Neural cell (in vitro differentiated cells): ENCODE measurements around the gene MCCC1. TPM values are rescaled to one million over a fixed set of nuclear protein-coding genes. Genes with fewer than 3 reads are reported as not detected.

ENCODE experiments used
- H2AFZ ChIP-seq: fragments of 200-600, 300-800 bp; sonication (generic), shearing (Covaris generic); 2 replicates; pipeline ENCODE4 v1.6.0; 2014; ENCODE audit warnings: low read depth, mild to moderate bottlenecking, antibody characterized with exemption, low read length, moderate library complexity
- H3F3A ChIP-seq: fragments of 200-600 bp; shearing (Covaris generic); 2 replicates; pipeline ENCODE4 v1.6.1; 2016; ENCODE audit warnings: mild to moderate bottlenecking, moderate library complexity, mixed read lengths, antibody characterized with exemption, low read length; ENCODE audit not compliant: insufficient read depth, poor library complexity, severe bottlenecking
- H3K27ac ChIP-seq: fragments of 200-600, 300-800 bp; sonication (generic), shearing (Covaris generic); 2 replicates; pipeline ENCODE4 v1.5.1; 2014; ENCODE audit warnings: mild to moderate bottlenecking, low read length, moderate library complexity
- H3K27me3 ChIP-seq: fragments of 300-800, 200-600 bp; sonication (generic), shearing (Covaris generic); 2 replicates; pipeline ENCODE4 v1.6.0; 2014; ENCODE audit warnings: mild to moderate bottlenecking, low read depth, low read length, moderate library complexity; ENCODE audit not compliant: insufficient read depth
- H3K36me3 ChIP-seq: fragments of 300-800, 200-600 bp; sonication (generic), shearing (Covaris generic); 2 replicates; pipeline ENCODE4 v1.5.1; 2014; ENCODE audit warnings: mild to moderate bottlenecking, antibody characterized with exemption, low read length, moderate library complexity; ENCODE audit not compliant: insufficient read depth
- H3K4me2 ChIP-seq: fragments of 300-800, 200-600 bp; sonication (generic), shearing (Covaris generic); 2 replicates; pipeline ENCODE4 v1.6.0; 2014; ENCODE audit warnings: mild to moderate bottlenecking, low read length
- H3K4me3 ChIP-seq: fragments of 300-800, 200-600 bp; sonication (generic), shearing (Covaris generic); 2 replicates; pipeline ENCODE4 v1.5.1; 2014; ENCODE audit warnings: mild to moderate bottlenecking, low read length, moderate library complexity
- H3K79me2 ChIP-seq: fragments of 200-600 bp; shearing (Covaris generic); replicated peaks from 2 replicates; pipeline ENCODE4 v1.6.0; 2014; ENCODE audit warnings: mild to moderate bottlenecking, low read length, moderate library complexity; ENCODE audit not compliant: insufficient read depth
- H3K9ac ChIP-seq: fragments of 300-800, 200-600 bp; sonication (generic), shearing (Covaris generic); 2 replicates; pipeline ENCODE4 v1.6.1; 2016; ENCODE audit warnings: mild to moderate bottlenecking, low read length, mixed read lengths
- H3K9me2 ChIP-seq: fragments of 200-600 bp; shearing (Covaris generic); 2 replicates; pipeline ENCODE4 v1.6.1; 2016; ENCODE audit warnings: mild to moderate bottlenecking, low read length, mixed read lengths; ENCODE audit not compliant: insufficient read depth
- H3K9me3 ChIP-seq: fragments of 200-600, 300-800 bp; sonication (generic), shearing (Covaris generic); 2 replicates; pipeline ENCODE4 v1.6.1; 2016; ENCODE audit warnings: mild to moderate bottlenecking, mixed run types, low read length, moderate library complexity, mixed read lengths
- H4K20me1 ChIP-seq: fragments of 200-600 bp; shearing (Covaris generic); 2 replicates; pipeline ENCODE4 v1.6.1; 2016; ENCODE audit warnings: mild to moderate bottlenecking, mixed run types; ENCODE audit not compliant: insufficient read depth
- EP300 ChIP-seq: fragments of 450-650 bp; conservative IDR thresholded peaks from 2 replicates; pipeline ENCODE4 v1.6.1; 2014; ENCODE audit warnings: antibody characterized with exemption, mild to moderate bottlenecking, moderate library complexity; ENCODE audit not compliant: poor library complexity, severe bottlenecking
- EZH2 ChIP-seq: fragments of 200-600, 300-800 bp; shearing (Covaris generic), sonication (generic); IDR thresholded peaks from 2 replicates; pipeline ENCODE4 v1.6.1; 2014; ENCODE audit warnings: antibody characterized with exemption, low read length, borderline replicate concordance, mild to moderate bottlenecking; ENCODE audit not compliant: insufficient read depth, poor library complexity, severe bottlenecking
- MXI1 ChIP-seq: fragments of 450-650 bp; conservative IDR thresholded peaks from 2 replicates; pipeline ENCODE4 v1.6.1; 2014; ENCODE audit warnings: antibody characterized with exemption, mild to moderate bottlenecking; ENCODE audit not compliant: poor library complexity, severe bottlenecking
- POLR2AphosphoS5 ChIP-seq: IDR thresholded peaks from 2 replicates; pipeline ENCODE4 v1.6.1; 2012
- RAD21 ChIP-seq: fragments of 450-650 bp; conservative IDR thresholded peaks from 2 replicates; pipeline ENCODE4 v1.6.1; 2014; ENCODE audit warnings: antibody characterized with exemption, mild to moderate bottlenecking, moderate library complexity
- SMC3 ChIP-seq: fragments of 450-650 bp; conservative IDR thresholded peaks from 2 replicates; pipeline ENCODE4 v1.6.1; 2014; ENCODE audit warnings: antibody characterized with exemption, mild to moderate bottlenecking, moderate library complexity; ENCODE audit not compliant: poor library complexity
- TAF1 ChIP-seq: IDR thresholded peaks from 2 replicates; pipeline ENCODE4 v1.6.1; 2012; ENCODE audit warnings: low read depth
- polyA plus RNA-seq: library from polyadenylated mRNA; depleted of rRNA; stranded (reverse); fragments of >200 nt; gene quantifications from 2 replicates; pipeline ENCODE4 v1.2.3, GENCODE V29; 2014
- TF ChIP-seq, protein P1 (sequence below): fragments of 450-650 bp; IDR thresholded peaks from 2 replicates; pipeline ENCODE4 v1.5.1; 2014; ENCODE audit warnings: antibody characterized with exemption, mild to moderate bottlenecking, moderate library complexity; ENCODE audit not compliant: poor library complexity, severe bottlenecking
- TF ChIP-seq, protein P2 (sequence below): IDR thresholded peaks from 2 replicates; pipeline ENCODE4 v1.6.1; 2012; ENCODE audit warnings: borderline replicate concordance

Gene MCCC1
- polyA plus RNA-seq, 1 donor from 2014 or later: 29.6 TPM

DNA sequence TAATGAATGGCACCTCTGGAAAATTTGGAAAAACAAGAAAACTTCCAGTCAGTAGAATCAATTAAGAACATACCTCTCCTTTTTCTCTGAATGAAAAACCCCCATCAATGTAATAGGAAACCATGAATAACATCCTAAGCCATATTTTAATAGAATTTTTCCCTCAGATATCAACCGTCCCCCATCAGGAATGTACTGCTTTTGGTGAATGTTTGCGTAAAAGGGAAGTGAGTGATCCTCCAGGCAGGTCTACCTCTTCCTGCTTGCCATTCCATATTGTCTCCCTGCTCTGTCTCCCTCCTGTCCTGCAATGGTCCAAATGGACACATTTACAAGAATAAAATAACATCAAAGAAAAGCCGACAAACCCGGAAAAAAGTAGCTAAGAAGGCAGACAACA is 32.4 kb upstream of the MCCC1 start:
- H3K9me2 ChIP-seq: no peaks in the 10 kb centered on the region
- no peaks in the 10 kb centered on the region for H3K9me3 ChIP-seq
- H3F3A ChIP-seq: no peaks in the 10 kb centered on the region
- no peaks in the 10 kb centered on the region for H3K79me2 ChIP-seq
- TF ChIP-seq RAD21: no peak
- TF ChIP-seq SMC3: no peak
- no peak for TF ChIP-seq TAF1
- TF ChIP-seq POLR2AphosphoS5: no peak
- TF ChIP-seq, protein P1, sequence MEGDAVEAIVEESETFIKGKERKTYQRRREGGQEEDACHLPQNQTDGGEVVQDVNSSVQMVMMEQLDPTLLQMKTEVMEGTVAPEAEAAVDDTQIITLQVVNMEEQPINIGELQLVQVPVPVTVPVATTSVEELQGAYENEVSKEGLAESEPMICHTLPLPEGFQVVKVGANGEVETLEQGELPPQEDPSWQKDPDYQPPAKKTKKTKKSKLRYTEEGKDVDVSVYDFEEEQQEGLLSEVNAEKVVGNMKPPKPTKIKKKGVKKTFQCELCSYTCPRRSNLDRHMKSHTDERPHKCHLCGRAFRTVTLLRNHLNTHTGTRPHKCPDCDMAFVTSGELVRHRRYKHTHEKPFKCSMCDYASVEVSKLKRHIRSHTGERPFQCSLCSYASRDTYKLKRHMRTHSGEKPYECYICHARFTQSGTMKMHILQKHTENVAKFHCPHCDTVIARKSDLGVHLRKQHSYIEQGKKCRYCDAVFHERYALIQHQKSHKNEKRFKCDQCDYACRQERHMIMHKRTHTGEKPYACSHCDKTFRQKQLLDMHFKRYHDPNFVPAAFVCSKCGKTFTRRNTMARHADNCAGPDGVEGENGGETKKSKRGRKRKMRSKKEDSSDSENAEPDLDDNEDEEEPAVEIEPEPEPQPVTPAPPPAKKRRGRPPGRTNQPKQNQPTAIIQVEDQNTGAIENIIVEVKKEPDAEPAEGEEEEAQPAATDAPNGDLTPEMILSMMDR: no peak
- TF ChIP-seq, protein P2, sequence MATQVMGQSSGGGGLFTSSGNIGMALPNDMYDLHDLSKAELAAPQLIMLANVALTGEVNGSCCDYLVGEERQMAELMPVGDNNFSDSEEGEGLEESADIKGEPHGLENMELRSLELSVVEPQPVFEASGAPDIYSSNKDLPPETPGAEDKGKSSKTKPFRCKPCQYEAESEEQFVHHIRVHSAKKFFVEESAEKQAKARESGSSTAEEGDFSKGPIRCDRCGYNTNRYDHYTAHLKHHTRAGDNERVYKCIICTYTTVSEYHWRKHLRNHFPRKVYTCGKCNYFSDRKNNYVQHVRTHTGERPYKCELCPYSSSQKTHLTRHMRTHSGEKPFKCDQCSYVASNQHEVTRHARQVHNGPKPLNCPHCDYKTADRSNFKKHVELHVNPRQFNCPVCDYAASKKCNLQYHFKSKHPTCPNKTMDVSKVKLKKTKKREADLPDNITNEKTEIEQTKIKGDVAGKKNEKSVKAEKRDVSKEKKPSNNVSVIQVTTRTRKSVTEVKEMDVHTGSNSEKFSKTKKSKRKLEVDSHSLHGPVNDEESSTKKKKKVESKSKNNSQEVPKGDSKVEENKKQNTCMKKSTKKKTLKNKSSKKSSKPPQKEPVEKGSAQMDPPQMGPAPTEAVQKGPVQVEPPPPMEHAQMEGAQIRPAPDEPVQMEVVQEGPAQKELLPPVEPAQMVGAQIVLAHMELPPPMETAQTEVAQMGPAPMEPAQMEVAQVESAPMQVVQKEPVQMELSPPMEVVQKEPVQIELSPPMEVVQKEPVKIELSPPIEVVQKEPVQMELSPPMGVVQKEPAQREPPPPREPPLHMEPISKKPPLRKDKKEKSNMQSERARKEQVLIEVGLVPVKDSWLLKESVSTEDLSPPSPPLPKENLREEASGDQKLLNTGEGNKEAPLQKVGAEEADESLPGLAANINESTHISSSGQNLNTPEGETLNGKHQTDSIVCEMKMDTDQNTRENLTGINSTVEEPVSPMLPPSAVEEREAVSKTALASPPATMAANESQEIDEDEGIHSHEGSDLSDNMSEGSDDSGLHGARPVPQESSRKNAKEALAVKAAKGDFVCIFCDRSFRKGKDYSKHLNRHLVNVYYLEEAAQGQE: no peak
- TF ChIP-seq EP300: no peak
- TF ChIP-seq MXI1: no peak
- TF ChIP-seq EZH2: no peak
- H4K20me1 ChIP-seq: no peaks in the 10 kb centered on the region
- H3K27me3 ChIP-seq: no peaks in the 10 kb centered on the region
- H3K9ac ChIP-seq: no peak overlapping the region
- H3K4me2 ChIP-seq: no peak overlapping the region
- H3K27ac ChIP-seq: no peak overlapping the region
- no peak overlapping the region for H2AFZ ChIP-seq
- no peak overlapping the region for H3K4me3 ChIP-seq
- no peaks in the 10 kb centered on the region for H3K36me3 ChIP-seq

DNA sequence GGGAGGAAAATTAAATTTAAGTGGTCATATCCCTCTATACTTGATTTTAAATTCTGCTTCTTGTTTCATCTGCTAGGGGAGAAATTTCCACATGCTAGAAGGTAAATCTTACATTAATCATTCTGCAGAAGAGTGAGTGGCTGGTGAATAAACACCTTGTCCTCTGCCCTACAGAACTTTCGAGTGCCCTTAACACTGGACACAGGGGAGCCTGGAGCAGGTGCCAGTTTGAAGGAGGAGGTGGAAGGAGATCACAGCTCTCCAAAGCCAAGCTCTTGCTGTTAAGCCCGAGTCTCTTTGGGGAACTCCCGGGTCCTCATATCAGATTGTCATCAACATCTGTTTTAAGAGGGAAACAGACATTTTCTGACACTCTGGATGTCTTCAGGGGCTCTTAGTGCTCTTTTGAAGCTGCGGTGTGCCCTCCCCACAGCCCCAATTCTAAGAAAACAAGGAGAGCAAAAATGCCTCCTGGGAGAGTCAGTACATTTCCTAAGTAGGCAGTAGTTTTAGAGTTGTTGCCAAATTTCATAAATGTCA is 32.0 kb upstream of the MCCC1 start:
- Histone ChIP-seq H3K36me3 (no peaks in the 10 kb centered on the region), H3F3A (no peaks in the 10 kb centered on the region), H3K9me2 (no peaks in the 10 kb centered on the region), H3K4me3 (no peak overlapping the region), H3K9me3 (no peaks in the 10 kb centered on the region), H3K27ac (no peak overlapping the region), H2AFZ (no peak overlapping the region), H3K4me2 (no peak overlapping the region), H3K27me3 (no peaks in the 10 kb centered on the region), H3K9ac (no peak overlapping the region), H3K79me2 (no peaks in the 10 kb centered on the region), H4K20me1 (no peaks in the 10 kb centered on the region)
- no peak for TF ChIP-seq RAD21
- TF ChIP-seq, protein P1: no peak
- no peak for TF ChIP-seq SMC3
- no peak for TF ChIP-seq TAF1
- no peak for TF ChIP-seq MXI1
- no peak for TF ChIP-seq EZH2
- TF ChIP-seq POLR2AphosphoS5: no peak
- TF ChIP-seq, protein P2: no peak
- no peak for TF ChIP-seq EP300
